Fibroblast of skin of left biceps (primary cell): ENCODE results near the gene FKRP.

ENCODE experiments used
- DNase-seq, 2 experiments: peaks; one replicate each; pipeline ENCODE4 v3.0.0-alpha.2; 2013; ENCODE audit warnings: low read depth in 2 of 2

The FKRP gene

GRCh38 chr19:46731584-46731983, 14.3 kb upstream of the FKRP start:
- no peak for DNase-seq

GRCh38 chr19:46732172-46732938, 13.5 kb upstream of the FKRP start:
- DNase-seq, result no peak

GRCh38 chr19:46732966-46733689, 12.7 kb upstream of the FKRP start:
- no peak for DNase-seq

- DNase-seq, result no peak
These were observed 12.1 kb upstream of the FKRP start for GRCh38 chr19:46733690-46734292.

GRCh38 chr19:46736531-46737297, 9.1 kb upstream of the FKRP start:
- no peak for DNase-seq

GRCh38 chr19:46737298-46737654, 8.6 kb upstream of the FKRP start:
- DNase-seq, result no peak

GRCh38 chr19:46737761-46738171, 8.1 kb upstream of the FKRP start:
- DNase-seq, result no peak

- no peak for DNase-seq
These were observed 6.5 kb upstream of the FKRP start for GRCh38 chr19:46739290-46739771.

- DNase-seq, result no peak
These were observed 4.4 kb upstream of the FKRP start for GRCh38 chr19:46741447-46741846.

- DNase-seq, result no peak
These were observed 2.9 kb upstream of the FKRP start for GRCh38 chr19:46742926-46743480.

GRCh38 chr19:46744005-46744691, 1.7 kb upstream of the FKRP start:
- no peak for DNase-seq

- no peak for DNase-seq
These were observed 827 bp upstream of the FKRP start for GRCh38 chr19:46745030-46745429.

GRCh38 chr19:46746281-46747057, 612 bp downstream of the FKRP start, which contains the start of gene STRN4:
Gene STRN4 (minus strand): TSS chr19:46746450. CDS start chr19:46746430, 20 bp downstream.
- DNase-seq, result no peak

- no peak for DNase-seq
These were observed 2.7 kb downstream of the FKRP start for GRCh38 chr19:46748325-46749109.

GRCh38 chr19:46753420-46754155, 7.7 kb downstream of the FKRP start:
- DNase-seq, result no peak

GRCh38 chr19:46755077-46755852, 9.4 kb downstream of the FKRP start:
- no peak for DNase-seq

GRCh38 chr19:46755853-46756543, 10.1 kb downstream of the FKRP start:
- no peak for DNase-seq
